ENCODE measurements around the gene CTNNA2.

The CTNNA2 gene

DNA sequence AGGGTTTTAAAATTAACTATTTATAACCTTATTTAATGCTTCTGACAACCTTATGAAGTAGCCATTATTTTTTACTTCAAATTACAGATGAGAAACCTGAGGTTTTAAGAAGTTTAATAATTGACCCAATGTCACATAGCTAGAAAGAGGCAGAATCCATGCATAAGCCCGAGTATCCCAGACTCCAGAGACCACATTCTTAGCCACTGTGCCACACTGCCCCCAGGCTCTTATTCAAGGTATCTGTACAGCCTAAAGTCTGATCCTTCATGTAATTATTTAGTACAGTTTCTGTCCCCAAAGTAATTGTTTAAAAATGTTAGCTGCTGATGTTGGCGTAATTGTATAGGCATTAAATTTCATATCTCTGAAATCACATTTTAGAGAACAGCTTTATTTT, 916.4 kb downstream of the CTNNA2 start:
- Histone ChIP-seq H3K9me3 (no peaks in the 10 kb centered on the region), H3K4me3 (ENCODE audit: low read depth, low read length) (no peak overlapping the region), H3K36me3 (no peaks in the 10 kb centered on the region), H3K27me3 (no peaks in the 10 kb centered on the region), H3K4me1 (peaks cover 4% of the 10 kb centered on the region; the same call in 1 of the 2 replicates)
- peak; percentile 22 for DNase-seq
- TF ChIP-seq, protein P1, sequence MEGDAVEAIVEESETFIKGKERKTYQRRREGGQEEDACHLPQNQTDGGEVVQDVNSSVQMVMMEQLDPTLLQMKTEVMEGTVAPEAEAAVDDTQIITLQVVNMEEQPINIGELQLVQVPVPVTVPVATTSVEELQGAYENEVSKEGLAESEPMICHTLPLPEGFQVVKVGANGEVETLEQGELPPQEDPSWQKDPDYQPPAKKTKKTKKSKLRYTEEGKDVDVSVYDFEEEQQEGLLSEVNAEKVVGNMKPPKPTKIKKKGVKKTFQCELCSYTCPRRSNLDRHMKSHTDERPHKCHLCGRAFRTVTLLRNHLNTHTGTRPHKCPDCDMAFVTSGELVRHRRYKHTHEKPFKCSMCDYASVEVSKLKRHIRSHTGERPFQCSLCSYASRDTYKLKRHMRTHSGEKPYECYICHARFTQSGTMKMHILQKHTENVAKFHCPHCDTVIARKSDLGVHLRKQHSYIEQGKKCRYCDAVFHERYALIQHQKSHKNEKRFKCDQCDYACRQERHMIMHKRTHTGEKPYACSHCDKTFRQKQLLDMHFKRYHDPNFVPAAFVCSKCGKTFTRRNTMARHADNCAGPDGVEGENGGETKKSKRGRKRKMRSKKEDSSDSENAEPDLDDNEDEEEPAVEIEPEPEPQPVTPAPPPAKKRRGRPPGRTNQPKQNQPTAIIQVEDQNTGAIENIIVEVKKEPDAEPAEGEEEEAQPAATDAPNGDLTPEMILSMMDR (IDR thresholded peaks at IDR 0.05; ENCODE audit: low read depth, low read length) = peak; percentile 34; the same call in 1 of the 2 replicates

DNA sequence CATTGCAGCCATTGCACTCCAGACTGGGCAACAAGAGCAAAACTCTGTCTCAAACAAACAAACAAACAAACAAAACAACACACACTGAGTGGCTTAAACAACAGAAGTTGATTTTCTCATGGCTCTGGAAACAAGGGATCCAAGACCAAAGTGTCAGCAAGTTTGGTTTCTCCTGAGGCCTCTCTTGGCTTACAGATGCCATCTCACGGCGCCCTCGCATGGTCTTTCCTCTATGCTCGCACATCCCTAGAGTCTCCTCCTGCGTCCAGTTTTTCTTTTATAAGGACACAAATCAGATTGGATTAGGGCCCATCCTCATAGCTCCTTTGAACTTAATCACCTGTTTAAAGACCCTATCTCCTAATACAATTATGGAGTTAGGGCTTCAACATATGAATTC, 925.1 kb downstream of the CTNNA2 start:
- no peaks in the 10 kb centered on the region for H3K4me1 ChIP-seq
- H3K36me3 ChIP-seq = no peaks in the 10 kb centered on the region
- TF ChIP-seq, protein P1 (IDR thresholded peaks at IDR 0.05; ENCODE audit: low read depth, low read length) = no peak
- no peaks in the 10 kb centered on the region for H3K27me3 ChIP-seq
- no peaks in the 10 kb centered on the region for H3K9me3 ChIP-seq
- no peak overlapping the region for H3K4me3 ChIP-seq (ENCODE audit: low read depth, low read length)
- DNase-seq = no peak

DNA sequence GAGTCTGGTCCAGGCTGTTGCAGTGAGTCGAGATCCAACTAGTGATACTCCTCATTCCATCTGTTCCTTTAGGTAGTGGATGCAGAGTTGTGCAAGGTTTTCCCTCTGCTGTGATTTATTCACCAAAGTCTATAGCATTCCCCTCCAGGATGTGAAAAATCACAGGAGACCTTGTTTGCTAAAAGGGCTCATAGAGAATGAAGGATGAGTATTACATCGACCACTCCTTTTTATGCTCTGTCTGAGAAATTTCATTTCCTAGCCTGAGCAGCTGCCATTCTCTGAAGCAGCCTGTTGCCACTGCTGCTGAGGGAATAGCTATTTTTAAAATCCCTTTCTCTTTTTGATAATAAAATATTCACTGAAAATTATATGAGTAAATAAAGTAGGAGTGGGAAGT, 925.8 kb downstream of the CTNNA2 start:
- TF ChIP-seq, protein P1 (IDR thresholded peaks at IDR 0.05; ENCODE audit: low read depth, low read length) = no peak
- Histone ChIP-seq H3K27me3 (no peaks in the 10 kb centered on the region), H3K9me3 (no peaks in the 10 kb centered on the region), H3K4me1 (no peaks in the 10 kb centered on the region), H3K4me3 (ENCODE audit: low read depth, low read length) (no peak overlapping the region), H3K36me3 (no peaks in the 10 kb centered on the region)
- DNase-seq = no peak

DNA sequence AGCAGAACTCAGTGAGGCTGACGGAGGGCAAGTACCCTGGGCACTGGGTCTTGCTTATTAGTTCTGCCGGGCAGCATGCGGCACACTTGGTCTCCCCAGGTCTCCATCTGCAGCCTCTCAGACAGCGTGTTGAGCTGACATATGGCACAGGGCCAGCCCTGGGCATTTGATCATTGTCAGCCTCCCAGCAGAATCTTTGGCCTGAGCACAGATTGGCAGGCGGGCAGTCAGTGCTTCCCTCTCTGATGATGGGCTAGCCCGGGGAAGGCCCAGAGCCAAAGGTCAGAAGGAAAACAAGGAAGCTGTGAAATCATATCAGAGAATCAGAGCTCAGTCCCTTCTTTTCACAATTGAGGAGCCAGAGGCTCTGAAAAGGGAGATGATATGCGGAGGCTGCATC, 941.8 kb downstream of the CTNNA2 start:
- Histone ChIP-seq H3K4me1 (peaks cover 8% of the 10 kb centered on the region; the same call in 1 of the 2 replicates), H3K9me3 (no peaks in the 10 kb centered on the region), H3K4me3 (ENCODE audit: low read depth, low read length) (peak overlapping the region; percentile 2; the same call in 1 of the 2 replicates), H3K36me3 (no peaks in the 10 kb centered on the region), H3K27me3 (no peaks in the 10 kb centered on the region)
- DNase-seq = peak; percentile 59
- TF ChIP-seq, protein P1 (IDR thresholded peaks at IDR 0.05; ENCODE audit: low read depth, low read length) = no peak

DNA sequence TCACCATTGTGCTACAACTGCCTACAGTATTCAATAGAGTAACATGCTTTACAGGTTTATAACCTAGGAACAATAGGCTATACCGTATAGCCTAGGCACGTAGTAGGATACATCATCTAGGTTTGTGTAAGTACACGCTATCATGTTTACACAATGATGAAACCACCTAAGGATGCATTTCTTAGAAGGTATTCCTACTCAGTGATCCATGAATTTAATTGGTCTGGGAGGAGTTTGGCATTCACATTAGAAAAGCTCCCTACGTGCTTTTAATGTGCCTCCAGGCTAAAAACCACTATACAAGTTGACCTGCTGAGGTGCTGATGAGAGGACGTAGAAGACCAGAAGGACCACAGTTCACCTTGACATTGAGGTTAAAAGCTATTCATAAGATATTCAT, 946.2 kb downstream of the CTNNA2 start:
- H3K27me3 ChIP-seq = no peaks in the 10 kb centered on the region
- no peaks in the 10 kb centered on the region for H3K36me3 ChIP-seq
- H3K9me3 ChIP-seq = no peaks in the 10 kb centered on the region
- DNase-seq = no peak
- TF ChIP-seq, protein P1 (IDR thresholded peaks at IDR 0.05; ENCODE audit: low read depth, low read length) = no peak
- no peak overlapping the region for H3K4me3 ChIP-seq (ENCODE audit: low read depth, low read length)
- H3K4me1 ChIP-seq = peaks cover 3% of the 10 kb centered on the region; the same call in 1 of the 2 replicates

DNA sequence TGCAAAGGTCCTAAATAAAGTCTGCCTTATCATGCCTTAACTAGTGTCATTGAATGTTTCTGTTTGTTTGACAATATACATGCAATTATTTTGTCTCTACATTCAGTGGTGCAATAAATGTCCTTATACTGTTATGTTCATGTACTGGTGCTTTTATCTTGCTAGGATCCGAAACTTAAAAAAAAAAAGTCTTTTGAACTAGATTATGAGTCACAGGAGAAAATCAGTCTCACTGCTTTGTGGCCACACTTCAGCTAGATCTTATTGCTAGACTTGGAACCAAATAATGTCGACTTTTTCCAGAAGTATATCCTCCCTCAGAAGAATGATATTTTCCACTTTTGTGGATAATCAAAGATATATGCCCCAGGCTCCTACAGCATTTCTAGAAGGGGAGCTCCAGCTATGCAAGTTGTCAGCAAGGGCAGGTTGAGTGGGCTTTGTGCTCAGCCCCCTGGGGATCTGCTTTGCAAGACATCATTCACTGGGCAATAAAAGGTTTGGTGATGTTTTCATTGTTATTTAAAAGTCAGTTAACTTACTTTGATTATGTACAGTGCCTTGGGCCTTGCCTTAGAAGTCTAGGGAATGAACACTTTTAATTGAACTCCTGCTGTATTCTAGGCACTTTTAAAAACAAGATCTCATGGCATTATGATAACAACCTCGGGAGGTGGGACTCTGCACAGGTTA, 948.8 kb downstream of the CTNNA2 start:
- no peaks in the 10 kb centered on the region for H3K4me1 ChIP-seq

More for the DNA sequence above, 948.8 kb downstream of the CTNNA2 start:
- no peaks in the 10 kb centered on the region for H3K9me3 ChIP-seq
- DNase-seq = no peak
- H3K36me3 ChIP-seq = no peaks in the 10 kb centered on the region
- H3K27me3 ChIP-seq = no peaks in the 10 kb centered on the region
- TF ChIP-seq, protein P1 (IDR thresholded peaks at IDR 0.05; ENCODE audit: low read depth, low read length) = no peak
- no peak overlapping the region for H3K4me3 ChIP-seq (ENCODE audit: low read depth, low read length)

All from BE2C (cell line).